HEK293 (cell line): Measurements from ENCODE around the gene CHD5.
A peak's percentile ranks its signal among the peaks of the same experiment; 100 is the strongest.

ENCODE experiments used
- CTCF ChIA-PET: fragments of 350-600 bp; formaldehyde crosslinking; extraction: SDS; loops from one replicate; lab custom pipeline; 2021; ENCODE audit warnings: antibody characterized with exemption; lab: Yijun Ruan, JAX
- POLR2A ChIA-PET: fragments of 300-600 bp; formaldehyde crosslinking; extraction: SDS; loops from one replicate; lab custom pipeline; 2020; ENCODE audit warnings: antibody characterized with exemption, inconsistent platforms; lab: Yijun Ruan, JAX
- H3K27ac ChIP-seq: fragments of 200-500 bp; sonication (Bioruptor generic); 2 replicates; pipeline ENCODE4 v1.5.1; 2014; ENCODE audit warnings: low read depth, low read length, control low read depth, inconsistent platforms; ENCODE audit errors: extremely low read depth
- H3K36me3 ChIP-seq, 2 experiments: fragments of 200-500 bp in 1 of 2; sonication (Bioruptor generic) in 1 of 2; 1 replicate in 1 of 2; 2 replicates in 1 of 2; pipeline ENCODE4 v1.5.1; 2014 to 2017; ENCODE audit warnings: inconsistent platforms in 2 of 2, low read length in 2 of 2; ENCODE audit not compliant: control insufficient read depth in 2 of 2, insufficient read depth in 1 of 2
- H3K4me1 ChIP-seq: fragments of 200-500 bp; sonication (Bioruptor generic); 2 replicates; pipeline ENCODE4 v1.5.1; 2014; ENCODE audit warnings: mild to moderate bottlenecking, low read length, inconsistent platforms; ENCODE audit not compliant: control insufficient read depth, insufficient read depth
- H3K4me3 ChIP-seq: 2 replicates; pipeline ENCODE4 v1.5.1; 2011; ENCODE audit warnings: low read depth, mild to moderate bottlenecking, control low read depth, low read length, moderate library complexity
- H3K9me3 ChIP-seq: fragments of 200-500 bp; sonication (Bioruptor generic); 2 replicates; pipeline ENCODE4 v1.5.1; 2014; ENCODE audit warnings: low read depth, low read length, inconsistent platforms; ENCODE audit not compliant: control insufficient read depth, insufficient read depth
- CTCF ChIP-seq: fragments of 450-650 bp; formaldehyde crosslinking; IDR thresholded peaks from 2 replicates; pipeline ENCODE4 v1.5.1; 2016; ENCODE audit warnings: missing biosample characterization, missing genetic modification characterization
- GLIS2 ChIP-seq: fragments of 450-650 bp; formaldehyde crosslinking; IDR thresholded peaks from 2 replicates; pipeline ENCODE4 v1.5.1; 2016; ENCODE audit warnings: missing biosample characterization, missing genetic modification characterization
- ZBTB11 ChIP-seq: fragments of 450-650 bp; formaldehyde crosslinking; conservative IDR thresholded peaks from 2 replicates; pipeline ENCODE4 v1.5.1; 2016; ENCODE audit warnings: low read depth, missing biosample characterization, missing genetic modification characterization
- ZIC2 ChIP-seq: fragments of 450-650 bp; formaldehyde crosslinking; IDR thresholded peaks from 2 replicates; pipeline ENCODE4 v1.5.1; 2016; ENCODE audit warnings: missing biosample characterization, missing genetic modification characterization
- ZNF148 ChIP-seq: fragments of 450-650 bp; formaldehyde crosslinking; IDR thresholded peaks from 2 replicates; pipeline ENCODE4 v1.5.0; 2017; ENCODE audit warnings: missing biosample characterization, missing genetic modification characterization, borderline replicate concordance
- ZNF292 ChIP-seq: fragments of 450-650 bp; formaldehyde crosslinking; IDR thresholded peaks from 2 replicates; pipeline ENCODE4 v1.5.1; 2016; ENCODE audit warnings: low read depth, missing biosample characterization, missing genetic modification characterization, borderline replicate concordance
- ZNF416 ChIP-seq: fragments of 450-650 bp; formaldehyde crosslinking; IDR thresholded peaks from 2 replicates; pipeline ENCODE4 v1.5.1; 2016; ENCODE audit warnings: missing biosample characterization, missing genetic modification characterization
- ZNF48 ChIP-seq: fragments of 450-650 bp; formaldehyde crosslinking; IDR thresholded peaks from 2 replicates; pipeline ENCODE4 v1.5.1; 2016; ENCODE audit warnings: missing biosample characterization, missing genetic modification characterization
- ZNF560 ChIP-seq: fragments of 450-650 bp; formaldehyde crosslinking; IDR thresholded peaks from 2 replicates; pipeline ENCODE4 v1.5.1; 2017; ENCODE audit warnings: missing biosample characterization, missing genetic modification characterization, borderline replicate concordance
- ZNF623 ChIP-seq: fragments of 450-650 bp; formaldehyde crosslinking; IDR thresholded peaks from 2 replicates; pipeline ENCODE4 v1.5.1; 2016; ENCODE audit warnings: missing biosample characterization, missing genetic modification characterization
- ZNF785 ChIP-seq: fragments of 450-650 bp; formaldehyde crosslinking; IDR thresholded peaks from 2 replicates; pipeline ENCODE4 v1.5.1; 2016; ENCODE audit warnings: missing biosample characterization, missing genetic modification characterization
- TF ChIP-seq, protein P1 (sequence below): fragments of 450-650 bp; formaldehyde crosslinking; IDR thresholded peaks from 2 replicates; pipeline ENCODE4 v1.5.1; 2017; ENCODE audit warnings: missing biosample characterization, missing genetic modification characterization

Gene CHD5

GRCh38 chr1:6106321-6106731 lies 73.8 kb downstream of the CHD5 start (continued):
- TF ChIP-seq ZNF148, result no peak
- TF ChIP-seq ZNF785, result no peak
- TF ChIP-seq, all 188 proteins: peak for 0

GRCh38 chr1:6105763-6106162 lies 74.4 kb downstream of the CHD5 start:
- H3K27ac ChIP-seq, result no peak overlapping the region
- no peaks in the 10 kb centered on the region for H3K4me1 ChIP-seq
- ChIA-PET CTCF (interaction anchor here (0.6 to 1.2 kb wide), 4 partner anchors 11 to 583 kb away, joined by 4 read pairs; no protein-coding TSS in a partner anchor), POLR2A (interaction anchor here (0.5 kb wide), 1 partner anchor 50 kb away, joined by 3 read pairs; no protein-coding TSS in a partner anchor)
- H3K4me3 ChIP-seq, result no peak overlapping the region
- H3K9me3 ChIP-seq, result no peaks in the 10 kb centered on the region
- TF ChIP-seq ZNF623 (tag by site-specific recombination) (no peak), CTCF (tag by site-specific recombination) (0 out of 2 replicates have a peak, but pooled peaks have one; percentile 26)
- TF ChIP-seq, all 188 proteins: peak for 1
- H3K36me3 ChIP-seq, result no peaks in the 10 kb centered on the region

DNA sequence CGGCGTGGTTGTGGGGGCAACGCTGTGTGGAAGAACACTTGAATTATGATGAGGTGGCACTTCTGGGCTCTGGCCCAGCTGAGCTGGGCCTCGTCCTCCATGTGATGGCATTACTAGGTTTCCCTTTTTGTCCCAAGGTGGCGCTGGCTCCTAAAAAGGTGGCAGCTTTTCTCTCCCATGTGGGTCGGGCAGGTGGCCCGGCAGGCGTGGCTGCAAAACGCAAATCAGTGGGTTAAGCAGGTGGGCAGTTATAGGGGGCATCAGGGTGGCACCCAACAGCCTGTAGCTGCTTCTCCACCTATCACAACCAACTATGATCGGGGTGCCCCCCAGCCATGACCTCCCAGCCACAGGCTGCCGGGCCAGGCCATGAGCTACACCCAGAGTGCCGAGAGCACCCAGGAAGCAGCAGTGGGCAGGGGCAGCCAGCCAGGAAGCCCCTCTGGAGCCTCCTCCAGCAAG lies 74.9 kb downstream of the CHD5 start:
- Histone ChIP-seq H3K27ac (no peak overlapping the region), H3K4me1 (no peaks in the 10 kb centered on the region), H3K9me3 (no peaks in the 10 kb centered on the region), H3K36me3 (no peaks in the 10 kb centered on the region), H3K4me3 (no peak overlapping the region)
- TF ChIP-seq ZNF416 (tag by site-specific recombination), result no peak
- TF ChIP-seq ZNF48, result no peak
- no peak for TF ChIP-seq GLIS2 (tag by site-specific recombination)
- TF ChIP-seq, protein P1, sequence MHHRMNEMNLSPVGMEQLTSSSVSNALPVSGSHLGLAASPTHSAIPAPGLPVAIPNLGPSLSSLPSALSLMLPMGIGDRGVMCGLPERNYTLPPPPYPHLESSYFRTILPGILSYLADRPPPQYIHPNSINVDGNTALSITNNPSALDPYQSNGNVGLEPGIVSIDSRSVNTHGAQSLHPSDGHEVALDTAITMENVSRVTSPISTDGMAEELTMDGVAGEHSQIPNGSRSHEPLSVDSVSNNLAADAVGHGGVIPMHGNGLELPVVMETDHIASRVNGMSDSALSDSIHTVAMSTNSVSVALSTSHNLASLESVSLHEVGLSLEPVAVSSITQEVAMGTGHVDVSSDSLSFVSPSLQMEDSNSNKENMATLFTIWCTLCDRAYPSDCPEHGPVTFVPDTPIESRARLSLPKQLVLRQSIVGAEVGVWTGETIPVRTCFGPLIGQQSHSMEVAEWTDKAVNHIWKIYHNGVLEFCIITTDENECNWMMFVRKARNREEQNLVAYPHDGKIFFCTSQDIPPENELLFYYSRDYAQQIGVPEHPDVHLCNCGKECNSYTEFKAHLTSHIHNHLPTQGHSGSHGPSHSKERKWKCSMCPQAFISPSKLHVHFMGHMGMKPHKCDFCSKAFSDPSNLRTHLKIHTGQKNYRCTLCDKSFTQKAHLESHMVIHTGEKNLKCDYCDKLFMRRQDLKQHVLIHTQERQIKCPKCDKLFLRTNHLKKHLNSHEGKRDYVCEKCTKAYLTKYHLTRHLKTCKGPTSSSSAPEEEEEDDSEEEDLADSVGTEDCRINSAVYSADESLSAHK (tag by site-specific recombination), result no peak
- TF ChIP-seq ZNF560 (tag by site-specific recombination), result no peak
- no peak for TF ChIP-seq ZNF292 (tag by site-specific recombination)
- ChIA-PET POLR2A (interaction anchor here (0.5 kb wide), 1 partner anchor 51 kb away, joined by 3 read pairs; no protein-coding TSS in a partner anchor), CTCF (interaction anchor here (1.2 kb wide), 1 partner anchor 12 kb away, joined by 4 read pairs; no protein-coding TSS in a partner anchor)

DNA sequence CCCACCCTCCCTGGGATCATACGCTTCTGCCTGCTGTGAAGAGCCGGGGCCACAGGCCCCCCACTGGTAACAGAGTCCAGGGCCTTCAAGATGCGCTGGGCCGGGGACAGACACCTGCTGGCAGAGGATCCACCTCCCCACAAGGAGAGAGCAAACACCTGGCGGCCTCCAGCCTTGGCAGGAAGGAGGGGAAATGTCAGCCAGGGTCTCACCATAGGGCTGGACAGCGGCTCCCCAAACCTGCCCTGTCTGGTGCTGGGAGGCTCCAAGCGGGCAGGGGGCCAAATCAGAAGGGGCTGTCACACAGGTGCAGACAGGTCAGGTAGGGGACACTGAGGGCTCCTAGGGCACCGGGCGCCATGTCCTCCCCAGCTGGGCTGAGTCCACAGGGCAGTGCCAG lies 75.5 kb downstream of the CHD5 start:
- ChIA-PET CTCF (no interaction called here), POLR2A (no interaction called here)

More for the DNA sequence above, 75.5 kb downstream of the CHD5 start:
- Histone ChIP-seq H3K9me3 (no peaks in the 10 kb centered on the region), H3K36me3 (no peaks in the 10 kb centered on the region), H3K4me3 (no peak overlapping the region), H3K4me1 (no peaks in the 10 kb centered on the region), H3K27ac (no peak overlapping the region)
- TF ChIP-seq ZBTB11 (tag by site-specific recombination), result no peak
- TF ChIP-seq ZIC2, result peak; percentile 30
